NCI-H1694 (cell line): ENCODE data around the gene LRRC8D.

Source experiments
- DNase-seq: peaks from one replicate; lab custom pipeline; 2025; lab: John Stamatoyannopoulos, UW

The LRRC8D gene

DNA sequence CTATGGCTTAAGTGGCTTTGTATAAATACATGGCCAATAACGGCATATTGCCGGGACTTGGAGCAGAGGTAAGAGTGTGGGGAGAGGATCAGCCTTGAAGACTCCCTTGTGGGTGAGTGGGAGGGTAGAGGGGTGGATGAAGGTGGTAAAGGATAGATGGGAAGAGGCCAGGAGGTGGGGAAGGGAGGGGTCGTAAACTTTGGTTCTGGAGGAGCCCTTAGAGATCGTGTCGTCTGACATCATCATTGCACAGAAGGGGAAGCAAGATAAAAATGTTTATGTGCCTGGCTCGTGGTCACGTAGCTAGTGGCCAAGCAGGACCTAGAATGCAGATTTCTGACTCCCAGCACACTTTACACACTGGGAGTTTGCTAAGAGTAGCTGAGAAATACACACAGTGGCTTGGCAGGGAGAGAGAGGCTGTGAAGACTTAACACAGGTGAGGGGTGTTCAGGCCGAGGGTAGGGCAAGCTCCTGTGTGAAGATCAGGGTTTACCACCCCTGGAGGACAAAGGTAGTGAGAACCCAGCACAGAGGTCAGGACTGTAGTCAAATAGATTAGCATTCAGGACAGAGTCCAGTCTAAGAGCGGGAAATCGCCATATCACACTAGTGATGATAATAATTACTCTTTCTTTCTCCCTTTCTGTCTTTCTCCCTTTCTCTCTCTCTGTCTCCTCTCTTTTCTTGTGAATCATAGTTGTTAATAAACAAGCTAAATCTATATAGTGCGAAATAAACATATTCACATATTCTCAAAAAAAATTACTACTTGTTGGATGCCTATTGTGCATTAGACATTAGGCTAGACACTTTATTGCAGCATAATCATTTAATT lies 75.5 kb downstream of the LRRC8D start:
- DNase-seq: no peak

DNA sequence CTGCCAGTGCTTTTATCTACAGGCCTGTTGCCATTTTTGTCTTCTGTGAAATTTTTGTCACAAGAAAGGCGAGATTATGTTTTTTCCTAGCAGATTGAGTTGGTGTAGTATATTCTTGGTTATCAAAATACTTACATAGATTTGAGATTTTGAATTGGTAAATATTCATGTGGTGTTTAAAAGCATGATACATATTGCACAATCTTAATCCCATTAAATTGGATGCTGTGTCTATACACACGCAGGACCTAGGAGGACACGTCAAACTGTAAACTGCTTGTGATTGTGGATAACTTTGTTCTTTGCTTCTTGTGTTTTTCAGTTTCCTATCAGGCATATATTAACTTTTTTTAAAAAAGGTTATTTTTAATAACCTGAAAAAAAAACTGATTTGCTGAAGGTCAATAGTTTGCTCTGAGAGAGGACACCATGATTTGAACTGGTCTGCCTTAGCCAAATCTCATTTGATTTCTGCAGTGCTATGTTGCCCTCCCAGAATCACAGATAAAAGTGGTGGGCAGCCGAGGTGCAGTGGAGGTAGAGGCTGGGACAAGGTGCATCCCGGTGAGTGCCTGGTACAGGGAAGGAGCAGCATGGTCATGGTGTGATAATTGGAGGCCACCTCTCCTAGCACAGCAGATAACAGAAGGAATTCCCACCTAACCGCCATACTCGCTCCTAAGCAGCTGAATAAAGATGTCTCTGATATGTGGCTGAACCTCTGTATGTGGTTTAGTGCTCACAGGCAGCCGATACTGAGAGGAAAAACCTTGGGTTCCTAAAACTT lies 76.7 kb downstream of the LRRC8D start:
- no peak for DNase-seq

DNA sequence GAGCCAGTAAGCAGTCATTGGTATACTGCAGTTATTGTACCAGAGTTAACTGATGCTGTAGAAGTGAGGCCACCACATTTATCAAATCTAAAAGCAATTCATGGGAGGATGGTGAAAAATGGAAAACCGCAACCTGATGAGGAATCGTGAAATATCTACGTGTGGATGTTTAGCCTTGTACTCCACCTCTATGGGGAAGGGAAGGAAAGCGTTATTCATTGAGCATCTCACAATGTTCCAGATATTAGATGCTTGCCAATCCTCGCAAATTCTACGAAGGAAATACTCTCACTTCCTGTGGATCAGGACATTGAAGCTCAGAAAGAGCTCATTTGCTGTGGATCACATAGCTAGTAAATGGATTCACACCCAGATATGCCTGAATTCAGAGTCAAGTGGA lies 77.3 kb downstream of the LRRC8D start:
- DNase-seq: no peak

DNA sequence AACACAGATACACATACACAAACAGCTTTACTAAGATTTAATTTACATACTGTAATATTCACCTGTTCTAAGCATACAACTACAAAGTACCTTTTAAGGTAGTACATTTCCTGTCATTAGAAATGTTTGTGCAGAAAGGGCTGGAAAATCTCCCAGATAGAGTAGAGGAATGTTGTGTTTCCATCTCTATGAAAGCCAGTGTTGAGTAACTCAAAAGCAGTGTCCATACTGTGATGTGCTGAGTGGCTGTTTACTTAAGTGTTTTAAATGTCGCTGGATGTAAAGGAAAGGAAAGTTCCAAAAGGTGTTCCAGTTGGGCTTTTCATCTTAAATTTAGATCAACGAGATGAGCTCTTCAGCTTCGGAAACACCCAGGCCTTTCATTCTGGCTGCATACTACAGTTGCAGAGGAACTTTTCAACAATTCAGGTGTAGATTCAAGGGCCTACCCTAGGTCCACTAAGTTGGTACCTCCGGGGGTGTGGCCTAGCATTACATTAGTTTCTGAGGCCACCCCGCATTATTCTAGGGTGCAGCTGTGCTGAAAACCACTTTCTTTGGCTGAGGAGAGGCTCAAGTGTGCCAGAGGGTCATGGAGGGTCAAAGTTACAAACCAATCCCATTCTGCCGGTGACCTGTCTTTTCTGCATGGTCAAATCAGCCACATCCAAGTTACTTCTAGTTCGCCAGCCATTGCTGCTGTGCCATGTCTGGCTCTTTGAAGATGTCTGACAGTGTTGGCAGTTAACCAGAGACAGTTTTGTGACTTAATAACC lies 78.1 kb downstream of the LRRC8D start:
- DNase-seq: no peak

DNA sequence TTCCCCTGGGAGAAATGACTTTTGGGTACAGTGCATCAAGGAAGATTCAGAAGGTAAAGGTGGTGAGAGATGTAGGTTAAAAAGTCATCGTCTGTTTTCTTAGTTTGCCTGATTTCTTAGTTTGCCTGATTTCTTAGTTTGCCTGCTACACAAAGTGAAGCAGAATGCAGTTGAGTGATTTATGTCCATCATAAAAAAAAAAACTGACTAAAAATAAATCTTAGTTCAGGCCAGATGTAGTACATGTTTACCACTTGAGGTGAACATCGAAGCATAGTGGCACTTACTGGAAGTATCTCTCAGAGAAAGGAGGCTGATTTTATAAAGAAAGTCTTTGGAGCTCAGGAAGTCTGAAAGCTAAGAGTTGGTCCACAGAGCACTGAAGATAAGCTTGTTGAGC lies 79.5 kb downstream of the LRRC8D start:
- no peak for DNase-seq

DNA sequence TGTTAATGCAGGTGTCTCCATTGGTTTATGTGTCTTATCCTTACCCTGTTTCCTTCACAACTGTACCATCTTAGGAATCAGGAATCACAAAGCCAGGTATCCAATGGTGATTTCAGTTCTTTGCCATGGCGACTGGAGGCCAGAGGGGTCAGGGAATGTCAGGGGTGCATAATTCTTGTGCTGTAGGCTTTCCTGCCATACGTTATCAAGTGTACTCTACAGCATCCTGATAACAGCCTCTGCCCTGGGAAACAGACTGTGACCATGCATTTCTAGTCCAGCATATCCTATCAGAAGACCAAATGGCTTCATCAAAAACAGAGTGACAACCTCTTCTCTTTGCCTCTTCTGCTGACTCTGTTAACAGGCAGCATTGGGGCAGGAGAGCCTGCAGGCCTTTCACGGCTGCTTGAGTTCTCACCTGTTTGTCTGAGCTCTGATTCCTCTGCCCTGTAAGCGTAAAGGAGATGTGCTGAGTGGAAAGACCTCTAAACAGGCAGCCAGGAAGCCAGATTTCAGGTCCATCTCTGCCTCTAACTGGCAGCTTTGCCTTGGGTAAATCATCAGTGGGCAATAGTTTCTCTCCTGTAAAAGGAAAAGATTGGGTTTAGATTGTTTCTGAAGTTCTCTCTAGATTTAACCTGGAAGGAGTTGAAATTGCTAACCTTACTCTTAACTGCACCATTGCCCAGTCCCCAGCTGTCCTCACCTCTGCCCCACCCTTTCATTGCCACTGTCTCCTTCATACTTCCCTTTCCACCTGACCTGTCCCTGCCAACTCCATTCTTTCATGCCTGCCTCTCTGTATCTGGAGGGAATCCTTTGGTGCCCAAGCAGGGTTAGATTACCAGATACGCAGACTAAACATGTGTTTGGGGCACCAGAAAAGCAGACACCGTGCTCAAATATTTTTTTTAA lies 80.2 kb downstream of the LRRC8D start:
- DNase-seq: no peak

DNA sequence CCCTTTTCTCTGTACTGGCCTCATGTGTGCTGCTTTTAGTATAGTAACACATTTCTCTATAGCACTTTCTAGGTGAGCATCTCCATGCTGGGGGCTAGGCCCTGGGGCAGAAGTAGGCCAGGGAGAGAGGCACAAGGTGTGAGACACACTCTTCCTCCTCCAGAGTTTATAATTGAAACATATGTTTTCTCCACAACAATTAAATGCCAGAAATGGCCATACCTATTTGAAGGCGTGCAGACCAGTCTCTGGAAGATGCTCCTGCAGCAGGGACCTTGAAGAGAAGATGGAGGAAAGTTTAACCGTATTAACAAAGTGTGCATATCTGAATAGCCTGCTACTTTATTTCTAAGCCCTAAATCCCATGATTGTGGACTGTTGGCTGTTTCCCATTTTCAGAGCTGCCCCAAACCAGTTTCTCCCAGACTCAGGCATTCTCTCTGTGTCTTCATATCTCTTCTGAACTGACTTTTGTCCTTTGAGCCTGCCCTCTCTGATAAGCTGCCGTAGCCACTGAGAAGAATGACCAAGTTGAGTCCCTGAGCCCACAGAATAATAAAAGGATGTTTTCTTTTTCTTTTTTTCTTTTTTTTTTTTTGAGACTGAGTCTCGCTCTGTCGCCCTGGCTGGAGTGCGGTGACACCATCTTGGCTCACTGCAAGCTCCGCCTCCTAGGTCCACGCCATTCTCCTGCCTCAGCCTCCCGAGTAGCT lies 81.3 kb downstream of the LRRC8D start:
- no peak for DNase-seq

DNA sequence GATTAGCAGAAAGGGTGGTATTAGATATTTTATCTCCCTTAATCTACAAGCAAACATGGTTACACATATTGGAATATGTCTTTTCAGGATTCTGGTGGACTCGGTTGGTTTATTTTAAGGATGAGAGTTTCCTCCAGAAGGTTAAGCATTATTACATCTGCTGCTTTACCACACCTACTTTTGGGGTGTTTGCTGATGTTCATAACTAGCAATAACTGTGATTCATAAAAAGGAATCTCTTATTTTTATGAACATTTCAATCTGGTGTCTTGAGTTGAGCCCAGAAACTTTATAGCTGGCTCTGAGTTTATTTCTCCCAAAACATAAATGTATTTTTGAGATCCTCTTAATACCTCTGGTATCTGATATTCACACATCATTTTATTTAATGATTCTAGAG lies 82.7 kb downstream of the LRRC8D start:
- DNase-seq: no peak

DNA sequence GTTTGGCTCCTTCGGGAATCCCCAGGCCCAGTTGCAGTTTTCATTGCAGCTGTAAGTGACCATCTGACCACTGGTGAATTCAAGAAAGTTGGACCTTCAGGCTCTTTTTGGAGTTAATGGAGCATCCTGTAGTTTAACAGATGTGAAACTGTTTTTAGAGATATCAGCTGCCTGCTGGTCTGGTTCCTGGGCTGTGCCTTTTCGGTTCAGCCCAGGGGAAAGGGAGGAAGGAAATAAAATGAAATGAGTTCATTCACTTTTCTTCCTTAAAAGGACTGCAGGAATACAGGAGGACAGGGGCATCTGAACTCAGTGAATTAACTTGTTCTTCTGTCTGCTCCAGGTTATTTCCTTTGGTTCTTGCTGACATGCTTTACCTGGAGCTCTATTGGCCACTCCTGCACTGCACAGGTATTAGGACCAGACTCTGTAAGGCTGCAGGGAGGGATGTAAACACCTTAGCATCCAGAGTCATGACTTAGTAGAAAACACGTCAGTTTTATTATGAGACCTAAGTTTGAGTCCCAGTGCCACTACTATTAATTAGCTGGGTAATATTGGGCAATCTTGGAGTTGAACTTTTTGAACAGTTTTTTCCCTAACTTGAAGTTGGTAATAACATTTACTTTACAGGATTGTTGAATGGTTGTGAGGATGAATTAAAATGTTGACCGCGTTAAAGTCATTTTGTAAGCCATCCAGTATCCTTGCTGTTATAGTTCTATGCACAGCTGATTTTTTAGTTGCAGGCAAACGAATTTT lies 83.6 kb downstream of the LRRC8D start:
- no peak for DNase-seq

DNA sequence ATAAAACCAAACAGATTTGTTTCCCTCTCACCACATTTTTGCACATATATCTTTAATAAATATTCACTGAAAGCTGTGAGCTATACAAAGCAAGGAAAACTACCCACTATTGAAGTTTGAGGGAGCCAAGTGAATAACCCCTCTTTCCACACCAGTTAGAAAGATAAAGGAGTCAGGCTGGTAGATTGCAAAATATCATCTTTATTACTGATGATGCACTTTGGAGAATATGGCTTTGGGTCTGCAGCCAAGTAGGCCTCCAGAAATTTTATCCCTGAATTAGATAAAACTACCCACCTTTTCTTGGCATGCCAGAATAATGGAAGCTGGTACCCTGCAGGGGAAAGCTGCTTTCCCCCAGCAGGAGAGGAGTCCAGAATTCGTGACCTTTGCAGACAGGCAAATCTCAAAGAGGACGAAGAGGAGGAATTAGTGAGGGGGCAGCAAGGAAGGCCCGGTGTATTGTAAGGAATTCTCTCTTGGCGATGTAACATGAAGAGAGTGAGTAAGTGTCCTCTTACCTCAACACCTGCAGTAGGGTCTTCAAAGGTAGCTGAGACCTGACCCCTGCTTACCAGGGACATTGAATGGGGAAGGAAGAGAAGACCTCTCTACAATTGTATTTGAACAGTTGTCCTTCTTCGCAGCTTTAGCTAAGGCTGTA lies 84.7 kb downstream of the LRRC8D start:
- DNase-seq: no peak

DNA sequence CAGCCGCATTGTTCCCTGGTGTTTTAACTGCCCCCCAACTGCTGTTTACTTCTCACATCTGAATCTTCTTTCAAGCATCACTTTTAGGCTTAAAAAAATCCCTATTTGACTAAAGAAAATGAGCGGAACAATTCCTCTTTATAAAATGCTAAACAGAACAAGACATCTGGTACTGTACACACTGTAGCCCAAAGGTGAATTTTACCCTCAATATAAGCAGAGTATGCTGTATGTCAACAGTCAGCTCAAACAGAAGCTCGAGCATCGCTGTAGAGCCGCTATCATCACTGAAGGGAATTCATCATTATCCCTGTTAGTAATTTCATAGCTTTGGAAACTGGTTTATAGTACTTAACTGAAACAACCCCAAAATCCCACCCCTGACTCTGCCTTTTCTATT lies 85.3 kb downstream of the LRRC8D start:
- no peak for DNase-seq

DNA sequence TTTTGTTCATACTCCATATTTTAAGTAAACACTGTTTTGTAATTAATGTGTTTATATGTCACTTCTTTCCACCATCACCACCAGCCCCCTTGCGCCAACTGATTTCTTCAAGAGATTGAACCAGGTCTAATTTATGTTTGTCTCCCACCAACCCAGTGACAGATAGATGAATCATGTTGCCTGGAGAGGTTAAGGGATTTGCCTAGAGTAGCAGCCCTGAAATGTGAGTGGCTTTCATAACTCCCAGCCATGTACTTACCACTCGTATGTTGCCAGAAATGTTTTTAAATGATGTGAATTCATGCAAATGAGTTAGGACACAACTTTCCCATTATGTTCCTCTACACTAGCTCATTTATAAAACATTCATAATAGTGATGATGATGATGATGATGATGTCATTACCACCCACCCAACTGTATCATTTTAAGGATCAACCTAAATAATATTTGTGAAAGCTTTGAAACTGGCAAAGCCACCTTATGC lies 86.9 kb downstream of the LRRC8D start:
- no peak for DNase-seq

DNA sequence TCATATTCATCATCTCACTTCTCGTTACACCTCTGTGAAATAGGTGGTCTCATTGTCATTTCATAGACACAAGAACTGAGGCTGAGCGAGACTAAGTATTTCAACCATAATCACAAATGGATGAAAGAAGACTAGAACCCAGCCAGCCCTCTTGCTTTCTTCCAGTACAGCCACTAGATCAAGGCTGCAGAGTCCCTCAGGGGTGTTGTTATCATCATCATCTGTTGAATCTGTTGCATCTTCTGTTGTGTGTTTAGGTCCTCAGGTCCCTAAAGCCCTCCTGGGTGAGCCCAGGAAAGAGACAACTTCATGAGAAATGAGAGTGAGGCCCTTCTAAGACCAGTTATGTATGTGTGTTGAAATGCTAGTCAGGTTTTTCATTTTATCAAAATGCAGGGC lies 87.4 kb downstream of the LRRC8D start:
- DNase-seq: no peak

DNA sequence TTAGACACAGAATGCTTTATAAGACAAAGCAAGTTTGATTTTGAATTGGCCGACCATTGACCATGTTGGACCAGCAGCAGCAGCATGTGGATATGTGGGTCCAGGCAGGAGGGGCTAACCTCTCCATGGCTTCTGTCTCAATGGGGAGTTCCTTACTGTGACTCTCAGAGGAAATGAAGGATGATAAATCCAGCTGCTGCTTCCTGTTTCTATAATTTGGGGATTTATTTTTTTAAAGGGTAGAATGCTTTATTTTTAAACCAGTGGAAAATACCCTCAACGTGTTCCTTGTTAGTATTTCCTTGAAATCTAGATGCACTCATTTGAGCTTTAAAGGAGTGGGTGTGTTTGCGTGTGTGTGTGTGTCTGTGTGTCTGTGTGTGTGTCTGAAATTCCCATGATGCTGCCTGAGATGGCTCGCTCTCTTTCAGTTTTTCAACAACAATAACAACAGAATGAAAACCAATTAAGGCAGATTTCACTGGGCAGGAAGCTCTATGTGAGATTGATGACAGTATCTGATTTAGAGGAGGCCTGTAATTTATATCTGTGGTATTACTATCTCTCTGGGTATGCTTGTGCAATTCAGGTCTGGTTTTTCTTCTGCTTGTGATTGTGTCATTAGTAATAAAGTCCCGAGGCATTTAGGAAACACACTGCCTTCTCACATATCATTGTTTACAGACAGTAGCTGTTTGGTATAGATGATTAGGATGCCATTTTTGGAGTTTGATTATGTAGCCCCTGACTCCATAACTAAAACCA lies 88.0 kb downstream of the LRRC8D start:
- DNase-seq: no peak

DNA sequence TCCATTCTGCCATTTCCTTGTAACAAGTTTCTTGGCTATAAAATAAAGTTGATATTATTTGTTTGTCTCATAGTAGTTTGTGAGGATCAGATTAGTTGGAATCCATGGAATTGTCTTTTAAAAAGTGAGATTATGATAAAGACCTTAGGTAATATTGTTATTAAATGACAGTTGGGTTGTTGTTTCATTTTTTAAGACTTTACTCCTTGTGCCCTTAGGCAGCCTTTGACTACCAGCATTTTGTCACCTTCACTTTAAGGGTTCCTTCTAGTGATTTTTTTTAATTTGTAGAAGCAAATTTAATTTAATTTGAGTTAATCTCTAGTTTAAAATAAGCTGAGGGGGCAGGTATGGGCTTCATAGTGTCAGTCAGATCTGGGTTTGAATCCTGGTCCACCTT lies 89.4 kb downstream of the LRRC8D start:
- DNase-seq: no peak

DNA sequence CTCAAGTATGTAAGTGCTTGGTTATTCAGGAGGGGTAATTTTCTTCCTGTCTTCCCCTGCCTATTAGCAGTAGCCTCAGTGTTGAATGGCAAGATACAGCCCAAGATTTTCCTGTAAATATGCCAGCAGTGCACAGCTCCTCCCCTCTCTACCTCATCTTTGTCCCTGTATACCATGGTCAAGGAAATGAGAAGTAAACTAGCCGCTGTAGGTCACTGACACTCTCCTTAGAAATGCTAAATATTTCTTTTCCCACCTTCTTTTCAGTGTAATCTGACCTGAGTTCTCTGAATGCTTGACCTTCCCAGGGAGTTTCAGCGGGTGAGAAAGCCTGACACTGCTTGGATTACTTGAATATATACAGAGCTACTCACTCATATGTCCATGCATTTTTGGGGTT lies 89.9 kb downstream of the LRRC8D start:
- no peak for DNase-seq

DNA sequence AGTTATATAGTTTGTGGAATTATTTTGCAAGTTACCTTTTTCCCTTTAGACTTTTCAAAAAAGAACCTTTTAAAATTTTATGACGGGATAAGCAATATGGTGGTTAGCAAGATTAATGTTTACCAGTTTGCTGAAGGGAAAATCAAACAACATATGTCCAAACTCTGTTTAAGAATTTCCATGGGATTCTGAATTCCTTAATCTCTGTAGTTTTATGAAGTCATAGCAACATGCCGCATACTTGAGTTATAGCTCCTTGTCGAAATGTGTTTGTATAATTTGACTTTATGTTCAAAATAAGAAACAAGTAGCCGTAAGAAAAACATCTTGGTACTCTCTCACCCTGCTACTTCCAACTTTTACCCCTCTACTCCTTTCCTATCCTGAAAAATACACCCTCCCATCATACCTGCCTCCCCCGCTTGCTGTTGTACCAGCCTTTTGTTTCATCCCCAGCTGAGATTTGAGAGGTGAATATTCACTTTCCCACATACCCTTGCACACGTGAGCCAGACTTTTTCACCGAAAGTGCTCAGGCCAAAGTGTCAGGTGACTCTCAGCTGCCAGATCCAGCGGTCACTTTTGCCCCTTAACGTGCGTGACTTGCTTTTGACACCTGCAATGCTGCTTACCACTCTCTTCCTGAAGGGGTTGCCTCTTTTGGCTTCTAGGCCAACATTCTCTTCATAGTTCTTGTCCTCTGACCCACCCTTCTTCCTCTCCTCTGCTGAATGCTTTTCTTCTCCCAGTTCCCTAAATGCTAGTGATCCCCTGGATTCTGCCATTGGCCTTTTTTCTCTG lies 90.6 kb downstream of the LRRC8D start:
- no peak for DNase-seq

DNA sequence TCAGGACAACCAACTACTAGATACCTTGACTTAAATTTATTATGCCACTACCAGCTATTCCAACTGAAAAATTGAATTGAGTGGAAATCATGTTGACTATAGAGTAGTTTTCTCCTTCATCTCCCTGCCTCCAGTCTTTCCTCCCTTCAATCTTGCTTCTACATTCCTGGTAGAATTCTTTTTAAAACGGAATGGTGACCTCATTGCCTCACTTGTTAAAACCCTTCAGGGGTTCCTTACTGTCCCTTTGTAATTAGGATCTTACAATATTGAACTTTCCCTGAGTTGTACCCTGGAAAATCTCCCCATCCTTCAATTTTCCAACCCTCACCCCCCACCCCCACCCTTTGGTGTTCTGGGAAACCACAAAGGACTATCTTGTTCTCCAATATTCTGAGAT lies 91.2 kb downstream of the LRRC8D start:
- no peak for DNase-seq
